ENCODE results near the gene MRGPRD.
"Not testable (repeated sequence)": the region's sequence is repeated elsewhere in the genome, so short reads cannot be mapped to it uniquely, and the experiment has no call there.

Gene MRGPRD

DNA sequence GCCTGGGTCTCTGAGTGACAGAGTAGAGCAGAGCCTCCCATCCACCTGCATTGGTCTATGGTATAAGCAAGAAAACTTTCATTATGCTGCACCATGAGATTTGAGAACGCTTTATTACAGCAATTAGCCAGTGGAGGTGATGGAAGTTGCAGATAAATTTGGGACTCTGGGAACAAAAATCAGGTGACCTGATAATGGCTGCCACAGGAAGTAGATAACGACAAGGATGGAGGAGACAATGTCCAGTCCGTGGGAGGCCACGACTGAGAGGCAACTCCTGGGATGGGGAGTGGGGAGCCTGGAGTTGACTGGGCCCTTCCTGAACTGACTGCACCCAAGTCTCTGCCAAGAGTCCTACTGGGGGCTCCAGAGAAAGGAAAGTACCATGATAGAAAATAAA, 4.7 kb downstream of the MRGPRD start:
- Histone ChIP-seq H3K9ac (ENCODE audit: low read depth, low read length) (no peak overlapping the region), H3K4me1 (ENCODE audit: insufficient read depth, low read length) (peaks cover 7% of the 10 kb centered on the region; the same call in 1 of the 2 replicates), H3K36me3 (ENCODE audit: insufficient read depth, low read length) (no peaks in the 10 kb centered on the region), H3K9me3 (ENCODE audit: control insufficient read depth, insufficient read depth, low read length) (no peaks in the 10 kb centered on the region; the same call in 1 of the 2 replicates)

DNA sequence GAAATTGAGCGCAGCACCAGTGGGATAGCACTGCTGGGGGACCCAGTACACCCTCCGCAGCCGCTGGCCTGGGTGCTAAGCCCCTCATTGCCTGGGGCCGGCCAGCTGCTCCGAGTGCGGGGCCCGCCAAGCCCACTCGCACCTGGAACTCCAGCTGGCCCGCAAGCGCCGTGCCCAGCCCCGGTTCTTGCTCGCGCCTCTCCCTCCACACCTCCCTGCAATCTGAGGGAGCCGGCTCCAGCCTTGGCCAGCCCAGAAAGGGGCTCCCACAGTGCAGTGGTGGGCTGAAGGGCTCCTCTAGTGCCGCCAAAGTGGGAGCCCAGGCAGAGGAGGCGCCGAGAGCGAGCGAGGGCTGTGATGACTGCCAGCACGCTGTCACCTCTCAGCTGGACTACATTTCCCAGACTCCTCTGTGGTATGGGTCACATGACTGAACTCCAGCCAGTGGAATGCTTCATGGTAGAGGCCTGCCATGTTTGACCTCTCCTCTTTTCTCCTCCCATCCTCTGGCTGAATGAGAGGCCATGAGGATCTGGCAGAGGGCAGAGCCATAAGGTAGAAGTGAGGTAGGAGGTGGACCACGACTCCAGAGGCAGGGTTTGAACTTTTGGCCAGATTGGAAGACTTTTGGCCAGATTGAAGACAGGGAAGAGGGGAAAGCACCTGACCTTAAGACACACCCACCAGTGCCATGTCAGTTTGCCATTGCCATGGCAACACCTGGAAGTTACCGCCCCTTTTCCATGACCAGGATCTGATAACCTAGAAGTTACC, 6.2 kb downstream of the MRGPRD start:
- H3K9me3 ChIP-seq (ENCODE audit: control insufficient read depth, insufficient read depth, low read length): no peaks in the 10 kb centered on the region; the same call in 1 of the 2 replicates
- 0 out of 2 replicates have a peak, but pooled peaks cover 7% of the 10 kb centered on the region for H3K4me1 ChIP-seq (ENCODE audit: insufficient read depth, low read length)
- H3K36me3 ChIP-seq (ENCODE audit: insufficient read depth, low read length): no peaks in the 10 kb centered on the region
- H3K9ac ChIP-seq (ENCODE audit: low read depth, low read length): no peak overlapping the region

GRCh38 chr11:68973706-68974105, 7.1 kb downstream of the MRGPRD start:
- not testable (repeated sequence) for H3K9ac ChIP-seq (ENCODE audit: low read depth, low read length); H3K4me1 ChIP-seq (ENCODE audit: insufficient read depth, low read length); H3K9me3 ChIP-seq (ENCODE audit: control insufficient read depth, insufficient read depth, low read length); H3K36me3 ChIP-seq (ENCODE audit: insufficient read depth, low read length)

GRCh38 chr11:68973219-68973618, 7.6 kb downstream of the MRGPRD start:
- no peaks in the 10 kb centered on the region; the same call in 1 of the 2 replicates for H3K9me3 ChIP-seq (ENCODE audit: control insufficient read depth, insufficient read depth, low read length)

DNA sequence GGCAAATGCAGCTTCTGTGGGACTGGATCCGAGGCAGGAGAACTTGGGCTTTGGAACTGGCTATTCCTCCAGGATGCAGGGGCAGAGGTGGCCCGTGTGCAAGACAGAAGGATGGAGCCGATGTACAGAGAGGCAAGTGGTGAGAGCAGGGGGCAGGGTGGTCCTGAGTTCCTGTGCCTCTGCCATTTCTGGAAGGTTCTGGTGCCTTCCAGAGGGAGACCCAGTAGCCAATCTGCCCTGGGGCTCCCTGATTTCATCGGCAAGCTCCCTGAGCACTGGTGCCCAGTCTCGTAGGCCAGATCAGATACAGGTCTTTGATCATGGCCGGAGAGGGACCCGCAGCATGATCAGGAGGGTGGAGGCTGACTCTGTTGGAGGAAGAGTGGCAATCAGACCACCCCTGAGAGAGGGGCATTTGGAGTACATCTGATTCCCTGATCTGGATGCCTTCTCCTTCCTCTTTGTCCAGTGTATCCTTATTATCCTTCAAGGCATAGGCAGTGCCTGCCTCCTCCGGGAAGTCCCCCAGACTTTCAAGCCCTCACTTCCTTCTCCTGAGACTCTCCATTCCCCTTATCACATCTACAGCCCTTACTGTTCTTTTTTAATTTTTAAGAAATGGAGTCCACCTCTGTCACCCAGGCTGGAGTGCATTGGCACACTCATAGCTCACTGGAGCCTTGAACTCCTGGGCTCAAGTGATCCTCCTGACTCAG, 9.7 kb downstream of the MRGPRD start:
- H3K9ac ChIP-seq (ENCODE audit: low read depth, low read length): no peak overlapping the region
- no peaks in the 10 kb centered on the region; the same call in 1 of the 2 replicates for H3K9me3 ChIP-seq (ENCODE audit: control insufficient read depth, insufficient read depth, low read length)
- H3K36me3 ChIP-seq (ENCODE audit: insufficient read depth, low read length): no peaks in the 10 kb centered on the region
- H3K4me1 ChIP-seq (ENCODE audit: insufficient read depth, low read length): 0 out of 2 replicates have a peak, but pooled peaks cover 2% of the 10 kb centered on the region

More at GRCh38 chr11:68973219-68973618, 7.6 kb downstream of the MRGPRD start:
- no peak overlapping the region for H3K9ac ChIP-seq (ENCODE audit: low read depth, low read length)
- H3K36me3 ChIP-seq (ENCODE audit: insufficient read depth, low read length): no peaks in the 10 kb centered on the region
- 0 out of 2 replicates have a peak, but pooled peaks cover 7% of the 10 kb centered on the region for H3K4me1 ChIP-seq (ENCODE audit: insufficient read depth, low read length)

- Histone ChIP-seq H3K9ac (ENCODE audit: low read depth, low read length) (no peak overlapping the region), H3K4me1 (ENCODE audit: insufficient read depth, low read length) (no peaks in the 10 kb centered on the region), H3K9me3 (ENCODE audit: control insufficient read depth, insufficient read depth, low read length) (no peaks in the 10 kb centered on the region), H3K36me3 (ENCODE audit: insufficient read depth, low read length) (no peaks in the 10 kb centered on the region)
Measured at GRCh38 chr11:68969386-68969785, 11.4 kb downstream of the MRGPRD start.

DNA sequence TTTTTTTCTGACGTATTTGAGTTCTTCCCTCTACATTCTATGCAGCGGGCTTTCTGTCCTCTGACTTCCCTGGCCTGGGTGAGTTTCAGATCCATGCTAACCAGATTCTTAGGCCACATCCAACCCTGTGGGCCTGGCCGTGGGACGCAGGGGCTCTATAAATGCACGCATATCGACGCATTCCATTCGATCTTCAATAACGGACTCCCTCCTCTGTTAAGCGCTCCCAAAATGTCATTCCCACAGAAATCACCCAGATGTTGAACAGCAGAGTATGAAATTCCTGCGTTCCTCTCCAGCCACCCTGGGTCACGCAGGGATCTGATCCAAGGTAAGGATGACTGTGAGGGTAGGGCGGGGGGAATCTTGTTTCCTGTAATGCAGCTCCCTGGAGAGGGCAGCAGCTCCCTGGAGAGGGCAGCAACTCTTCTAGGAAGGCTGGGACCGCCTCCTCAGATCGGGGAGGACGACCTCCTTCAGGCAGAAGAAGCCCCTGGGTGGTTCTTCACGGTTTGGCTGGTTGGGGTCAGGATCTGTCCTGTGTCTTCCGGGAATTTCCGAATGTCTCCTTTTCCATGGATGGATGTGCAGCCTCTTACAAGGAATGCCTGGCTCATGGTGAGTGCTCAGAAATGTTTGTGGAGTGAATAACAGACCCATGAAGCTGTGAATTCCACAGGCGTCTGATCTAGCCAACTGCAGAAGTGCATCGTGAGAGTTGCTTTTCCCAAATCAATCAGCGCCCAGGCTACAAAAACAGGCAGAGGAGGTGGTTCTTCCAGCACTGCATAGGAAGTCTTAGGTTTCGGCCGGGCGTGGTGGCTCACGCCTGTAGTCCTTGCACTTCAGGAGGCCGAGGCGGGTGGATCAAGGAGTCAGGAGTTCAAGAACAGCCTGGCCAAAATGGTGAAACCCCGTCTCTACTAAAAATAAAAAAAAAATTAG, 12.2 kb downstream of the MRGPRD start:
- Histone ChIP-seq H3K4me1 (ENCODE audit: insufficient read depth, low read length) (no peaks in the 10 kb centered on the region), H3K36me3 (ENCODE audit: insufficient read depth, low read length) (no peaks in the 10 kb centered on the region), H3K9ac (ENCODE audit: low read depth, low read length) (no peak overlapping the region), H3K9me3 (ENCODE audit: control insufficient read depth, insufficient read depth, low read length) (no peaks in the 10 kb centered on the region)

DNA sequence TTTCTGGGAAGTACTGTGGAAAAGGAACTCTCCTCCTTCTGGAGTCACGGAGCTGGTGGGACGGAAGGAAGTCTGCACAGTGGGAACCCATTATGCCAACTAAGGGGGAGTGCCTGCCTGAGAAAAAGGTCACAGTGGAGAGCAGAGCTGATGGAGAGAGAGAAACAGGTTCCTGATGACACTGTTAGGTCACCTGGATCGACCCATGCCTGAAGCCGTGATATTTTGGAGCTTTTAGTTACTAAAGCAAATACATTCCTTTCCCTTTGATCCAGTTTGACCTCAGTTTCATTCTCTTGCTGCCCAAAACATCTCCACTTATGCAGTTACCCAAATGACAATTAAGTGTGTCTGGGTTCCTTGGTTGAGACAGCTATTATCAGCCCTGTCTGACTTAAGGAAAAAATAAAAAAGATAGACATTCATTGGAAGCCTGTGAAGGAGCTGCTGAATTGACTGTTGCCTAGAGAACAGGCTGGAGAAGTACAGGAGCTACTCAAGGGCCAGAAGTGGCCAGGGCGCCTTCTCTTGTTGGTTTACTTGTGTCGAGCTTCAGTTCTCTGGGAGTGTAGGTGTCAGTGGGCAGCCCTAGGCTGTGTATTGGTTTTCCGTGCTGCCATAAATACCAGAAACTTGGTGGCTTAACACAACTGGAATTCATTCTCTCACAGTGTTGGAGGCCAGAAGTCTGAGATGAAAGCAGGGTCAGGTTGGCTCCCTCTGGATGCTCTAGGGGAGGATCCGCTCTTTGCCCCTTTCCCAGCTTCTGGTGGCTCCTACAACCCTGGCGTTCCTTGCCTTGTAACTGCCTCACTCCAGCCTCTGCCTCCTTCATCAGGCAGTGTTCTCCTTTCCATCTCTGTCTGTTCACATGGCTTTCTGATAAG, 13.6 kb downstream of the MRGPRD start:
- no peaks in the 10 kb centered on the region for H3K36me3 ChIP-seq (ENCODE audit: insufficient read depth, low read length)
- no peaks in the 10 kb centered on the region for H3K9me3 ChIP-seq (ENCODE audit: control insufficient read depth, insufficient read depth, low read length)
- H3K4me1 ChIP-seq (ENCODE audit: insufficient read depth, low read length): no peaks in the 10 kb centered on the region
- no peak overlapping the region for H3K9ac ChIP-seq (ENCODE audit: low read depth, low read length)

DNA sequence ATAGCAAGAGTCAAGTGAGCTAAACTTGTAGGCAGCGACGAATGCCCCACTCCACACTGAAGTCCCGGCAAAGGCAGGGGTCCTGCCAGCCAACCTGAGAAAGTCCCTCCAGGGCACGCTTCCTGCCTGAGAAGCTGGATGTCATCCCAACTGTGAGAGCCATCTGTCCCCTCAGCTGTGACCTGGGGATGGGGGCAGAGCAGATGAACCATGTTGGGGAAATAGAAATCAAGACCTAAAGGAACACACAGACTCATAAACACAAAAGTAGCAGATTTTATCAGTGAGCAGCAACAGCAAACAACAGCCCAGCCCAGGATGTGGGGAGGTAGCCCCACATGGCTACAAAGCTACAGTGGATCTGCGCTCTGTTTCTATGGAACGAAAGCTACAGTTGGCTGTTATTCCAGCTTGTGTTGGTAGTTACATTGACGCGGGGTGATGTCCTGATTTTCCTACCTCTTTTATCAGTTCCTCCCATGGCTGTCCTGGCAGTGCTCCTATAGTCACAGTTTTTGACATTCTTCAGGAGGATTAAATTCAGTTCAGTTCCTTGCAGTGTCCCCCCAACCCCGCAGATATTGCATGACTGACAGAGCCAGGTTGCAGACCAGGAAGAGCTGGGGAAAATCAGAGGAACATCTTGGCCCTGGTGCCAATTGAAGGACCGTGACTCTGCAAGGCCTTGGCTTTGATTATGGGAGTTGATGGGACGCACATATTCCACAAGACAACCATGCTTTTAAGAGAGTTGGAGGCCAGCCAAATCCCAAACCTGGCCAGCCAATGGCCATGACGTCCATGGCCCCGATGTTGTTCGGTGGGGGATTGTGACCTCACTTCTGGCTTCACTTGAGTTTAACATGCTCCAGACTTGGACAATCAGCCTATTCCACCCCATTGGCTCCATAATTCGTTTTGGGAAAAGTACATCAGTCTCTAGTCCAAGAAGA, 14.6 kb downstream of the MRGPRD start:
- no peaks in the 10 kb centered on the region for H3K36me3 ChIP-seq (ENCODE audit: insufficient read depth, low read length)
- H3K4me1 ChIP-seq (ENCODE audit: insufficient read depth, low read length): no peaks in the 10 kb centered on the region
- no peak overlapping the region for H3K9ac ChIP-seq (ENCODE audit: low read depth, low read length)
- H3K9me3 ChIP-seq (ENCODE audit: control insufficient read depth, insufficient read depth, low read length): no peaks in the 10 kb centered on the region

DNA sequence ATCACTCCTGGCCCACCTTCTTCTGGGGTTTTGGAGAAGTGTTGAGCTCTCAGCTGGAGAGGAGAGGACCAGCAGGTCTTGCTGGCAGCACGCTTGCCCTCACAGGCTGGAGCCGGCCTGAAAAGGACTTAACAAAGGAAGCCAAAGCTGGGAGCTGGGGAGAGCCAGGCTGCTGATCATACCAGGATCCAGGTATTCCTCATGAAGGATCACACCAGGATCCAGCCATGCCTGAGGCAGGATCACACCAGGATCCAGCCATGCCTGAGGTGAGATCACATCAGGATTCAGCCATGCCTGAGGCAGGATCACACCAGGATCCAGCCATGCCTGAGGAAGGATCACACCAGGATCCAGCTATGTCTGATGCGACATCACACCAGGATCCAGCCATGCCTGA, 17.0 kb downstream of the MRGPRD start:
- no peaks in the 10 kb centered on the region for H3K9me3 ChIP-seq (ENCODE audit: control insufficient read depth, insufficient read depth, low read length)
- no peak overlapping the region for H3K9ac ChIP-seq (ENCODE audit: low read depth, low read length)
- no peaks in the 10 kb centered on the region for H3K4me1 ChIP-seq (ENCODE audit: insufficient read depth, low read length)
- H3K36me3 ChIP-seq (ENCODE audit: insufficient read depth, low read length): no peaks in the 10 kb centered on the region

DNA sequence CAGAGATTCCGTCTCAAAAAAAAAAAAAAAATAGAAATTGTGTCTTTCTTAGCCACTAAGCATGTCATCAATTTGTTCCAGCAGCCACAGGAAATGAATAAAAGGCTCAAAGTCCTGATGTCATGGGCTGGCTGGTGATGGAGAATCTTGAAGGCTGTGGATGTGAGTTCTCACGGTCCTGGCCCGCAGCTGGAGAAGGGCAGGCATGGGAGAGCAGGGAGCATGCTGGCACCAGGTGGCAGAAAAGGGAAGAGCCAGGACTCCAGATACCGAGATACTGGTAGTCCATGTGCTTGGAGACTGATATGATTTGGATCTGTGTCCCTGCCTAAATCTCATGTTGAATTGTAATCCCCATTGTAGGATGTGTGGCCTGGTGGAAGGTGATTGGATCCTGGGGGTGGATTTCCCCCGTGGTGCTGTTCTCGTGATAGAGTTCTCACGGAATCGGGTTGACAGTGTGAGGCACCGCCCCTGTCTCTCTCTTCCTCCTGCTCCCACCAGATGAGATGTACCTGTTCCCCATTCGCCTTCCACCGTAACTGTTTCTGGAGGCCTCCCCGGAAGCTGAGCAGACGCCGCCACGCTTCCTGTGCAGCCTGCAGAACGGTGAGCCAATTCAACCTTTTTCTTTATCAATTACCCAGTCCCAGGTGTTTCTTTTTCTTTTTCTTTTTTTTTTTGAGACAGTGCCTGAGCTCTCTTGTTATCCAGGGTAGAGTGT, 18.1 kb downstream of the MRGPRD start:
- H3K4me1 ChIP-seq (ENCODE audit: insufficient read depth, low read length): no peaks in the 10 kb centered on the region
- H3K36me3 ChIP-seq (ENCODE audit: insufficient read depth, low read length): no peaks in the 10 kb centered on the region
- no peaks in the 10 kb centered on the region for H3K9me3 ChIP-seq (ENCODE audit: control insufficient read depth, insufficient read depth, low read length)
- H3K9ac ChIP-seq (ENCODE audit: low read depth, low read length): no peak overlapping the region

GRCh38 chr11:68961245-68961644, 19.5 kb downstream of the MRGPRD start:
- H3K9ac ChIP-seq (ENCODE audit: low read depth, low read length): no peak overlapping the region
- no peaks in the 10 kb centered on the region for H3K9me3 ChIP-seq (ENCODE audit: control insufficient read depth, insufficient read depth, low read length)
- H3K36me3 ChIP-seq (ENCODE audit: insufficient read depth, low read length): no peaks in the 10 kb centered on the region
- H3K4me1 ChIP-seq (ENCODE audit: insufficient read depth, low read length): no peaks in the 10 kb centered on the region
